Liver (tissue), 3 donors: ENCODE data around the gene TOB1.

Source experiments
- EGR1 ChIP-seq, 2 donors: IDR thresholded peaks; 2 replicates each; pipeline ENCODE4 v1.6.1; 2016 to 2018; ENCODE audit warnings: antibody characterized with exemption in 2 of 2, low read depth in 2 of 2
- RXRA ChIP-seq, 2 donors: IDR thresholded peaks; 2 replicates each; pipeline ENCODE4 v1.6.1; 2017 to 2018; ENCODE audit warnings: antibody characterized with exemption in 2 of 2, mild to moderate bottlenecking in 1 of 2
- TAF1 ChIP-seq: conservative IDR thresholded peaks from 2 replicates; pipeline ENCODE4 v1.6.1; 2016; ENCODE audit warnings: antibody characterized with exemption, mild to moderate bottlenecking
- YY1 ChIP-seq: IDR thresholded peaks from 2 replicates; pipeline ENCODE4 v1.6.1; 2016; ENCODE audit warnings: antibody characterized with exemption, mild to moderate bottlenecking
- TF ChIP-seq, protein P1 (sequence below): fragments of 150-350 bp; IDR thresholded peaks from 2 replicates; pipeline ENCODE4 v1.5.1; 2017; ENCODE audit warnings: improper control_type of control experiment, low read depth, low read length; ENCODE audit not compliant: missing input control
- TF ChIP-seq, protein P2 (sequence below): IDR thresholded peaks from 2 replicates; pipeline ENCODE4 v1.6.1; 2016; ENCODE audit warnings: antibody characterized with exemption
- TF ChIP-seq, protein P3 (sequence below): IDR thresholded peaks from 2 replicates; pipeline ENCODE4 v1.6.1; 2016; ENCODE audit warnings: antibody characterized with exemption, mild to moderate bottlenecking
- donor health status: healthy.
- donor health status: healthy.

DNA sequence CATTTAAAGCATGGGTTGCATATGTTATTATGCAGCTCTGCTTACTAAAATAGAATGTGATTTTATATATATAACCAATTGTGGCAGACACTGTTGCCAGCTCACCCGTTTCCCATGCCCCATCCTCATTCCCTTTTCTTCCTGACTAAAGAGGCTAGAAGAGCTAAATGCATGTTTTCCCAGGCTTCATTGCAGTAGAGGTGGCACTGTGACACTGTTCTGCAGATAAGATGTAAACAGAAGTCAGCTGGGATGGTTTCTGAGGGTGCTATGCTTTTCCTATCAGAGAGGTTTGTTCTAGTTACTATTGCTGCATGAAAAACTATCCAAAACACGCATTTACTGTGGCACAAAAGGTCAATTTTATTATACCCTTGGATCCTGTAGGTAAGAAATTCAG, 5.7 kb upstream of the TOB1 start:
- TF ChIP-seq, protein P1, sequence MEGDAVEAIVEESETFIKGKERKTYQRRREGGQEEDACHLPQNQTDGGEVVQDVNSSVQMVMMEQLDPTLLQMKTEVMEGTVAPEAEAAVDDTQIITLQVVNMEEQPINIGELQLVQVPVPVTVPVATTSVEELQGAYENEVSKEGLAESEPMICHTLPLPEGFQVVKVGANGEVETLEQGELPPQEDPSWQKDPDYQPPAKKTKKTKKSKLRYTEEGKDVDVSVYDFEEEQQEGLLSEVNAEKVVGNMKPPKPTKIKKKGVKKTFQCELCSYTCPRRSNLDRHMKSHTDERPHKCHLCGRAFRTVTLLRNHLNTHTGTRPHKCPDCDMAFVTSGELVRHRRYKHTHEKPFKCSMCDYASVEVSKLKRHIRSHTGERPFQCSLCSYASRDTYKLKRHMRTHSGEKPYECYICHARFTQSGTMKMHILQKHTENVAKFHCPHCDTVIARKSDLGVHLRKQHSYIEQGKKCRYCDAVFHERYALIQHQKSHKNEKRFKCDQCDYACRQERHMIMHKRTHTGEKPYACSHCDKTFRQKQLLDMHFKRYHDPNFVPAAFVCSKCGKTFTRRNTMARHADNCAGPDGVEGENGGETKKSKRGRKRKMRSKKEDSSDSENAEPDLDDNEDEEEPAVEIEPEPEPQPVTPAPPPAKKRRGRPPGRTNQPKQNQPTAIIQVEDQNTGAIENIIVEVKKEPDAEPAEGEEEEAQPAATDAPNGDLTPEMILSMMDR = no peak
- TF ChIP-seq, protein P2, sequence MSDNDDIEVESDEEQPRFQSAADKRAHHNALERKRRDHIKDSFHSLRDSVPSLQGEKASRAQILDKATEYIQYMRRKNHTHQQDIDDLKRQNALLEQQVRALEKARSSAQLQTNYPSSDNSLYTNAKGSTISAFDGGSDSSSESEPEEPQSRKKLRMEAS = no peak
- TF ChIP-seq, protein P3, sequence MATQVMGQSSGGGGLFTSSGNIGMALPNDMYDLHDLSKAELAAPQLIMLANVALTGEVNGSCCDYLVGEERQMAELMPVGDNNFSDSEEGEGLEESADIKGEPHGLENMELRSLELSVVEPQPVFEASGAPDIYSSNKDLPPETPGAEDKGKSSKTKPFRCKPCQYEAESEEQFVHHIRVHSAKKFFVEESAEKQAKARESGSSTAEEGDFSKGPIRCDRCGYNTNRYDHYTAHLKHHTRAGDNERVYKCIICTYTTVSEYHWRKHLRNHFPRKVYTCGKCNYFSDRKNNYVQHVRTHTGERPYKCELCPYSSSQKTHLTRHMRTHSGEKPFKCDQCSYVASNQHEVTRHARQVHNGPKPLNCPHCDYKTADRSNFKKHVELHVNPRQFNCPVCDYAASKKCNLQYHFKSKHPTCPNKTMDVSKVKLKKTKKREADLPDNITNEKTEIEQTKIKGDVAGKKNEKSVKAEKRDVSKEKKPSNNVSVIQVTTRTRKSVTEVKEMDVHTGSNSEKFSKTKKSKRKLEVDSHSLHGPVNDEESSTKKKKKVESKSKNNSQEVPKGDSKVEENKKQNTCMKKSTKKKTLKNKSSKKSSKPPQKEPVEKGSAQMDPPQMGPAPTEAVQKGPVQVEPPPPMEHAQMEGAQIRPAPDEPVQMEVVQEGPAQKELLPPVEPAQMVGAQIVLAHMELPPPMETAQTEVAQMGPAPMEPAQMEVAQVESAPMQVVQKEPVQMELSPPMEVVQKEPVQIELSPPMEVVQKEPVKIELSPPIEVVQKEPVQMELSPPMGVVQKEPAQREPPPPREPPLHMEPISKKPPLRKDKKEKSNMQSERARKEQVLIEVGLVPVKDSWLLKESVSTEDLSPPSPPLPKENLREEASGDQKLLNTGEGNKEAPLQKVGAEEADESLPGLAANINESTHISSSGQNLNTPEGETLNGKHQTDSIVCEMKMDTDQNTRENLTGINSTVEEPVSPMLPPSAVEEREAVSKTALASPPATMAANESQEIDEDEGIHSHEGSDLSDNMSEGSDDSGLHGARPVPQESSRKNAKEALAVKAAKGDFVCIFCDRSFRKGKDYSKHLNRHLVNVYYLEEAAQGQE = no peak
- TF ChIP-seq TAF1 = no peak
- TF ChIP-seq RXRA (IDR thresholded peaks at IDR 0.05) = peak in 1 of 2 donors; percentile 10
- TF ChIP-seq YY1 = no peak
- no peak for TF ChIP-seq EGR1 (IDR thresholded peaks at IDR 0.05; ENCODE audit: low read depth in 2 of 2)
